Measurements from ENCODE around the gene PRRX2.

PRRX2 gene

GRCh38 chr9:129637102-129637501, 28.3 kb upstream of the PRRX2 start:
- no peak for DNase-seq (ENCODE audit: low read depth)

- DNase-seq (ENCODE audit: low read depth): no peak
Measured at GRCh38 chr9:129637673-129638439, 27.6 kb upstream of the PRRX2 start.

GRCh38 chr9:129639034-129639630, 26.3 kb upstream of the PRRX2 start:
- no peak for DNase-seq (ENCODE audit: low read depth)

- no peak for DNase-seq (ENCODE audit: low read depth)
Measured at GRCh38 chr9:129639756-129640085, 25.7 kb upstream of the PRRX2 start.

GRCh38 chr9:129640086-129640870, 25.2 kb upstream of the PRRX2 start:
- no peak for DNase-seq (ENCODE audit: low read depth)

- no peak for DNase-seq (ENCODE audit: low read depth)
Measured at GRCh38 chr9:129640871-129641749, 24.3 kb upstream of the PRRX2 start.

GRCh38 chr9:129641750-129642585, 23.5 kb upstream of the PRRX2 start, which contains the start of gene ASB6:
Gene ASB6, minus strand, starts transcription at chr9:129642151. Its CDS starts 152 bp downstream, at chr9:129641999.
- peak; percentile 61 for DNase-seq (ENCODE audit: low read depth)

GRCh38 chr9:129643706-129644105, 21.7 kb upstream of the PRRX2 start:
- no peak for DNase-seq (ENCODE audit: low read depth)

- no peak for DNase-seq (ENCODE audit: low read depth)
Measured at GRCh38 chr9:129644365-129644764, 21.1 kb upstream of the PRRX2 start.

- no peak for DNase-seq (ENCODE audit: low read depth)
Measured at GRCh38 chr9:129644902-129645301, 20.5 kb upstream of the PRRX2 start.

GRCh38 chr9:129646252-129646651, 19.2 kb upstream of the PRRX2 start:
- DNase-seq (ENCODE audit: low read depth): no peak

GRCh38 chr9:129646654-129647053, 18.8 kb upstream of the PRRX2 start:
- DNase-seq (ENCODE audit: low read depth): no peak

GRCh38 chr9:129647635-129648034, 17.8 kb upstream of the PRRX2 start:
- DNase-seq (ENCODE audit: low read depth): no peak

GRCh38 chr9:129648092-129648763, 17.2 kb upstream of the PRRX2 start:
- no peak for DNase-seq (ENCODE audit: low read depth)

- DNase-seq (ENCODE audit: low read depth): no peak
Measured at GRCh38 chr9:129648764-129649115, 16.7 kb upstream of the PRRX2 start.

GRCh38 chr9:129649726-129650679, 15.4 kb upstream of the PRRX2 start:
- no peak for DNase-seq (ENCODE audit: low read depth)

- no peak for DNase-seq (ENCODE audit: low read depth)
Measured at GRCh38 chr9:129650680-129651235, 14.7 kb upstream of the PRRX2 start.

- no peak for DNase-seq (ENCODE audit: low read depth)
Measured at GRCh38 chr9:129653823-129654553, 11.5 kb upstream of the PRRX2 start.

Data from non-pigmented ciliary epithelial cell (primary cell).